CD14-positive monocyte (primary cell): Measurements from ENCODE around the gene ELAVL2. TPM values are rescaled to one million over a fixed set of nuclear protein-coding genes. Genes with fewer than 3 reads are reported as not detected.

Experiments
- DNase-seq, 3 donors: peaks; one replicate each; pipeline ENCODE4 v3.0.0-alpha.2; 2011 to 2022
- H2AFZ ChIP-seq: 2 replicates; pipeline ENCODE4 v1.6.0; 2012; ENCODE audit warnings: mild to moderate bottlenecking, low read depth, low read length, inconsistent platforms; ENCODE audit not compliant: insufficient read depth, poor library complexity, severe bottlenecking
- H3K27ac ChIP-seq, 2 donors: 1 replicate in 1 of 2; 2 replicates in 1 of 2; pipeline ENCODE4 v1.5.1; 2012 to 2013; ENCODE audit warnings: low read length in 2 of 2, control low read depth in 1 of 2, inconsistent platforms in 1 of 2, low read depth in 1 of 2, mild to moderate bottlenecking in 1 of 2
- H3K27me3 ChIP-seq, 2 donors: one replicate each; pipeline versions ENCODE4 v1.6.0 to v1.6.1; 2011 to 2013; ENCODE audit warnings: low read length in 2 of 2; ENCODE audit not compliant: control insufficient read depth in 2 of 2, insufficient read depth in 2 of 2
- H3K36me3 ChIP-seq, 2 donors: replicated peaks in 1 of 2; 1 replicate in 1 of 2; 2 replicates in 1 of 2; pipeline versions ENCODE4 v1.5.1 to v1.6.1; 2012 to 2013; ENCODE audit warnings: low read length in 2 of 2, control low read depth in 1 of 2, inconsistent platforms in 1 of 2, mild to moderate bottlenecking in 1 of 2; ENCODE audit not compliant: insufficient read depth in 2 of 2, control insufficient read depth in 1 of 2
- H3K4me1 ChIP-seq, 2 donors: 1 replicate in 1 of 2; 2 replicates in 1 of 2; pipeline versions ENCODE4 v1.5.1 to v1.6.1; 2012 to 2013; ENCODE audit warnings: low read length in 2 of 2, control low read depth in 1 of 2, inconsistent platforms in 1 of 2, mild to moderate bottlenecking in 1 of 2, moderate library complexity in 1 of 2; ENCODE audit not compliant: insufficient read depth in 2 of 2, control insufficient read depth in 1 of 2
- H3K4me2 ChIP-seq: replicated peaks from 2 replicates; pipeline ENCODE3; 2012; ENCODE audit warnings: low read length, moderate library complexity, mild to moderate bottlenecking; ENCODE audit not compliant: poor library complexity, severe bottlenecking; ENCODE audit errors: extremely low read depth
- H3K4me3 ChIP-seq, 3 experiments: fragments of 200-600 bp in 1 of 3; sonication (generic) in 1 of 3; replicated peaks in 1 of 3; 1 replicate in 2 of 3; 2 replicates in 1 of 3; pipeline ENCODE4 v1.5.1; 2011 to 2013; ENCODE audit warnings: low read length in 3 of 3, mild to moderate bottlenecking in 3 of 3, control low read depth in 2 of 3, low read depth in 2 of 3, inconsistent platforms in 1 of 3, moderate library complexity in 1 of 3
- H3K79me2 ChIP-seq: 2 replicates; pipeline ENCODE4 v1.6.0; 2012; ENCODE audit warnings: mild to moderate bottlenecking, control low read depth, inconsistent platforms, low read length, moderate library complexity; ENCODE audit not compliant: insufficient read depth
- H3K9ac ChIP-seq: 2 replicates; pipeline ENCODE4 v1.6.0; 2017; ENCODE audit warnings: low read length, mild to moderate bottlenecking; ENCODE audit not compliant: insufficient read depth, poor library complexity, severe bottlenecking
- H3K9me3 ChIP-seq, 2 donors: replicated peaks in 1 of 2; 1 replicate in 1 of 2; 2 replicates in 1 of 2; pipeline versions ENCODE4 v1.5.1 to v1.6.1; 2012 to 2013; ENCODE audit warnings: low read length in 2 of 2, control low read depth in 1 of 2; ENCODE audit not compliant: control insufficient read depth in 1 of 2, insufficient read depth in 1 of 2
- H4K20me1 ChIP-seq: 2 replicates; pipeline ENCODE4 v1.6.0; 2012; ENCODE audit warnings: mild to moderate bottlenecking, low read length, control low read depth, moderate library complexity; ENCODE audit not compliant: insufficient read depth
- H3K27ac Mint-ChIP-seq, 7 donors: one replicate each; pipeline ENCODE4 v1.8.0; 2020; ENCODE audit warnings: mild to moderate bottlenecking in 7 of 7, mixed read lengths in 7 of 7, moderate library complexity in 6 of 7, inconsistent platforms in 2 of 7
- H3K27me3 Mint-ChIP-seq, 3 donors: one replicate each; pipeline ENCODE4 v1.8.0; 2021 to 2022; ENCODE audit warnings: low read depth in 3 of 3, mild to moderate bottlenecking in 3 of 3, mixed read lengths in 3 of 3, moderate library complexity in 3 of 3, inconsistent platforms in 1 of 3
- H3K36me3 Mint-ChIP-seq, 2 donors: one replicate each; pipeline ENCODE4 v1.8.0; 2020; ENCODE audit warnings: mixed read lengths in 2 of 2, inconsistent platforms in 1 of 2, mild to moderate bottlenecking in 1 of 2
- H3K4me1 Mint-ChIP-seq: one replicate; pipeline ENCODE4 v1.8.0; 2020; ENCODE audit warnings: mild to moderate bottlenecking, mixed read lengths
- H3K4me3 Mint-ChIP-seq, 2 donors: one replicate each; pipeline ENCODE4 v1.8.0; 2020; ENCODE audit warnings: mild to moderate bottlenecking in 2 of 2, mixed read lengths in 2 of 2, moderate library complexity in 1 of 2
- H3K9me3 Mint-ChIP-seq, 7 donors: one replicate each; pipeline ENCODE4 v1.8.0; 2020 to 2022; ENCODE audit warnings: mixed read lengths in 7 of 7, mild to moderate bottlenecking in 6 of 7, moderate library complexity in 6 of 7, inconsistent platforms in 2 of 7
- WGBS: methylation state at CpG from one replicate; pipeline ENCODE4 v1.1.5; 2013; ENCODE audit warnings: missing lambda C conversion rate; ENCODE audit not compliant: insufficient coverage; 5-methylcytosine and 5-hydroxymethylcytosine counted together
- intact Hi-C, 2 donors: fragments of 100-400 bp; cut with micrococcal nuclease; formaldehyde crosslinking; loops; one replicate each; pipeline versions ENCODE4 v1.15.0 to v1.15.1; 2023
- polyA plus RNA-seq, 3 donors: library from polyadenylated mRNA; depleted of rRNA in 1 of 3; unstranded in 2 of 3; stranded (reverse) in 1 of 3; fragments of 300-500 nt in 2 of 3; fragments of >200 nt in 1 of 3; fragmentation: Illumina TruSeq in 2 of 3; gene quantifications; 1 replicate in 2 of 3; 2 replicates in 1 of 3; pipeline ENCODE4 v1.2.3, GENCODE V29; 2012 to 2021
- TF ChIP-seq, protein P1 (sequence below): fragments of 200-600 bp; IDR thresholded peaks from one replicate; pipeline ENCODE4 v1.8.0; 2022; ENCODE audit warnings: antibody characterized with exemption, mild to moderate bottlenecking

The ELAVL2 gene
- polyA plus RNA-seq, 3 donors = not detected

DNA sequence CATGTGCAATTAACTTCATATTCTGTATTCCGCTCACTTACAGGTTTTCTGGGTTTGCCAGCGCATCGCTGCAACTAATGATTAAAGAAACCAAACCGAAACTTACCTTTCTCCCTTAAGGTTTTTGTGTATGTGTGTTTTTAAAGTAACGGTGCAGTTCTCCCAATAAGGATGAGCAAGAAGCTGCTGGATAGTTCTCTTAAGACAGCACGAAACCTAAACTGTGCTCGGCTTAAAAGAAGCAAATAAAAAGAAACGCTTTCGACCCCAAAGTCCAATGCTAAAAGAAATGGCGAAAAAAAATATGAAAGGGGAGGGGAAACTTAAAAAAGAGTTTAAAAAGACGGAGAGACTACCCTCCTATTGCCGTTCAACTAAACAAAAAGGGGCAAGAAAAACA lies 340 bp downstream of the ELAVL2 start:
- no peak overlapping the region for H3K4me2 ChIP-seq
- H3K27ac Mint-ChIP-seq = no peak overlapping the region
- H3K9me3 ChIP-seq = peaks cover 22 to 55% of the 10 kb centered on the region in 2 donors
- H4K20me1 ChIP-seq = no peaks in the 10 kb centered on the region
- H3K36me3 ChIP-seq = no peaks in the 10 kb centered on the region
- intact Hi-C loops = no loop called here
- H3K27me3 Mint-ChIP-seq = peaks cover 25 to 42% (median 28%) of the 10 kb centered on the region in 3 donors
- no peak overlapping the region for H3K4me3 Mint-ChIP-seq
- H3K9ac ChIP-seq = no peak overlapping the region
- no peak overlapping the region for H2AFZ ChIP-seq
- H3K4me1 ChIP-seq = no peaks in the 10 kb centered on the region
- no peaks in the 10 kb centered on the region for H3K36me3 Mint-ChIP-seq
- peaks cover 50 to 87% of the 10 kb centered on the region in 2 donors for H3K27me3 ChIP-seq
- H3K9me3 Mint-ChIP-seq = peaks cover 7 to 32% (median 22%) of the 10 kb centered on the region in 7 donors
- H3K27ac ChIP-seq = no peak overlapping the region
- TF ChIP-seq, protein P1, sequence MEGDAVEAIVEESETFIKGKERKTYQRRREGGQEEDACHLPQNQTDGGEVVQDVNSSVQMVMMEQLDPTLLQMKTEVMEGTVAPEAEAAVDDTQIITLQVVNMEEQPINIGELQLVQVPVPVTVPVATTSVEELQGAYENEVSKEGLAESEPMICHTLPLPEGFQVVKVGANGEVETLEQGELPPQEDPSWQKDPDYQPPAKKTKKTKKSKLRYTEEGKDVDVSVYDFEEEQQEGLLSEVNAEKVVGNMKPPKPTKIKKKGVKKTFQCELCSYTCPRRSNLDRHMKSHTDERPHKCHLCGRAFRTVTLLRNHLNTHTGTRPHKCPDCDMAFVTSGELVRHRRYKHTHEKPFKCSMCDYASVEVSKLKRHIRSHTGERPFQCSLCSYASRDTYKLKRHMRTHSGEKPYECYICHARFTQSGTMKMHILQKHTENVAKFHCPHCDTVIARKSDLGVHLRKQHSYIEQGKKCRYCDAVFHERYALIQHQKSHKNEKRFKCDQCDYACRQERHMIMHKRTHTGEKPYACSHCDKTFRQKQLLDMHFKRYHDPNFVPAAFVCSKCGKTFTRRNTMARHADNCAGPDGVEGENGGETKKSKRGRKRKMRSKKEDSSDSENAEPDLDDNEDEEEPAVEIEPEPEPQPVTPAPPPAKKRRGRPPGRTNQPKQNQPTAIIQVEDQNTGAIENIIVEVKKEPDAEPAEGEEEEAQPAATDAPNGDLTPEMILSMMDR = no peak
- H3K4me3 ChIP-seq = no peak overlapping the region
- 0% methylated on average over 3 of the region's 12 CpGs for WGBS
- DNase-seq = no peak
- no peaks in the 10 kb centered on the region for H3K79me2 ChIP-seq
- H3K4me1 Mint-ChIP-seq = no peaks in the 10 kb centered on the region

DNA sequence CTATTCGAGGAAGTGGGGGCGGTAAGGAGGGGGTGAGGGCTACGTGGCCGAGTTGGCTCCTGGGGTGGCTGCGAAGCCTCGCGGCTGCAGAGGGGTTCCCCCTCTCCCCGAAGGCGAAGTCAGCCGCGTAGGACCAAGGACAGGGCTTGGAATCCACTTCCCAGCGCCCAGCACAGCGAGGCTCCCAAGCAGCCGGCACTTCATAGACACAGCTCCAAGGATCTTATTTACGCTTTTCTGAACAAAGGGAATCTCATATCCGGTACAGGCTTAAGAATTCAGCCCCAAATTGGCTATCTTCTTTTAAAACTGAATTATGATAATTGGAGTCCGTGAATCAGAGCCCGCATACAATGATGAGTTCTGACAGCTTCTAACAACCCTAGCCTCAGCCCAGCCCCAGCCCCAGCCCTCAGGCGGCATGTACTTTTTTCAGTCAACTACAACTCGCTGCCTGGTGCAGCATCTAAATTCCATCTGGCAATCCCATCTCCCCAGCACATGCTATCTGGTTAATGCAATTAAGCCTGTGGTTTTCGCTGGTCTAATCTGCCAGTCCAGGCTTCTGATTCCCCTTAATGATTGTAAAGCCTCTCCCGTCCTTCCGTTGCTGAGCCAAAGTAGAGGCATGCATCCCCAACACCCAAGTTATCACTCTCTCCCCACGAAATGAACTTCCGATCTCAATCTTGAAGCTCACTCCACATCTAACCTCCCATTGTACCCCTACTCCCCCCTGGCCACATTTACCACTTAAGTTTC lies 1.0 kb downstream of the ELAVL2 start:
- Histone ChIP-seq H2AFZ (no peak overlapping the region), H3K27ac (no peak overlapping the region), H3K79me2 (no peaks in the 10 kb centered on the region), H4K20me1 (no peaks in the 10 kb centered on the region), H3K4me2 (no peak overlapping the region), H3K27me3 (peaks cover 47 to 87% of the 10 kb centered on the region in 2 donors), H3K4me3 (no peak overlapping the region), H3K36me3 (no peaks in the 10 kb centered on the region), H3K9me3 (peaks cover 22 to 61% of the 10 kb centered on the region in 2 donors), H3K4me1 (no peaks in the 10 kb centered on the region), H3K9ac (no peak overlapping the region)
- TF ChIP-seq, protein P1 = no peak
- H3K27ac Mint-ChIP-seq = no peak overlapping the region
- peaks cover 25 to 42% (median 28%) of the 10 kb centered on the region in 3 donors for H3K27me3 Mint-ChIP-seq
- no peaks in the 10 kb centered on the region for H3K4me1 Mint-ChIP-seq
- DNase-seq = no peak
- H3K4me3 Mint-ChIP-seq = no peak overlapping the region
- no peaks in the 10 kb centered on the region for H3K36me3 Mint-ChIP-seq
- intact Hi-C loops = no loop called here
- 0% methylated on average over 16 of the region's 25 CpGs for WGBS
- peaks cover 7 to 28% (median 21%) of the 10 kb centered on the region in 7 donors for H3K9me3 Mint-ChIP-seq
